ENCODE results near the gene RIMBP2.

RIMBP2 gene

GRCh38 chr12:130479401-130480125, 236.5 kb downstream of the RIMBP2 start:
- DNase-seq (ENCODE audit: low read depth), result no peak
- no peak overlapping the region for H3K4me3 ChIP-seq (ENCODE audit: low read depth, low read length)
- TF ChIP-seq CTCF (IDR thresholded peaks at IDR 0.05; ENCODE audit: control insufficient read depth, extremely low read depth, insufficient read depth), result no peak

GRCh38 chr12:130478786-130479185, 237.3 kb downstream of the RIMBP2 start:
- H3K4me3 ChIP-seq (ENCODE audit: low read depth, low read length), result no peak overlapping the region
- TF ChIP-seq CTCF (IDR thresholded peaks at IDR 0.05; ENCODE audit: control insufficient read depth, extremely low read depth, insufficient read depth), result no peak
- no peak for DNase-seq (ENCODE audit: low read depth)

- no peak for DNase-seq (ENCODE audit: low read depth)
- H3K4me3 ChIP-seq (ENCODE audit: low read depth, low read length), result no peak overlapping the region
- TF ChIP-seq CTCF (IDR thresholded peaks at IDR 0.05; ENCODE audit: control insufficient read depth, extremely low read depth, insufficient read depth), result no peak
Observed at GRCh38 chr12:130477701-130478100, 238.4 kb downstream of the RIMBP2 start.

GRCh38 chr12:130477266-130477665, 238.8 kb downstream of the RIMBP2 start:
- DNase-seq (ENCODE audit: low read depth), result no peak

GRCh38 chr12:130476451-130477135, 239.5 kb downstream of the RIMBP2 start:
- no peak for TF ChIP-seq CTCF (IDR thresholded peaks at IDR 0.05; ENCODE audit: control insufficient read depth, extremely low read depth, insufficient read depth)
- H3K4me3 ChIP-seq (ENCODE audit: low read depth, low read length), result no peak overlapping the region
- no peak for DNase-seq (ENCODE audit: low read depth)

More at GRCh38 chr12:130477266-130477665, 238.8 kb downstream of the RIMBP2 start:
- no peak overlapping the region for H3K4me3 ChIP-seq (ENCODE audit: low read depth, low read length)
- TF ChIP-seq CTCF (IDR thresholded peaks at IDR 0.05; ENCODE audit: control insufficient read depth, extremely low read depth, insufficient read depth), result no peak

- H3K4me3 ChIP-seq (ENCODE audit: low read depth, low read length), result no peak overlapping the region
- no peak for TF ChIP-seq CTCF (IDR thresholded peaks at IDR 0.05; ENCODE audit: control insufficient read depth, extremely low read depth, insufficient read depth)
- DNase-seq (ENCODE audit: low read depth), result no peak
Observed at GRCh38 chr12:130474599-130475269, 241.4 kb downstream of the RIMBP2 start.

Data from LNCaP clone FGC (cell line).